IPS-20b (cell line): ENCODE results near the gene ETV6.

Experiments used
- H3K27ac ChIP-seq: one replicate; pipeline ENCODE4 v1.5.1; 2013; ENCODE audit warnings: low read length
- H3K27me3 ChIP-seq: 2 replicates; pipeline ENCODE4 v1.6.1; 2013; ENCODE audit warnings: mild to moderate bottlenecking, low read length, inconsistent platforms; ENCODE audit not compliant: insufficient read depth
- H3K36me3 ChIP-seq: 2 replicates; pipeline ENCODE4 v1.6.1; 2013; ENCODE audit warnings: low read depth, mild to moderate bottlenecking, inconsistent platforms, low read length, moderate library complexity; ENCODE audit not compliant: insufficient read depth
- H3K4me1 ChIP-seq: 2 replicates; pipeline ENCODE4 v1.6.1; 2013; ENCODE audit warnings: mild to moderate bottlenecking, control low read depth, inconsistent platforms, low read length, moderate library complexity; ENCODE audit not compliant: insufficient read depth
- H3K4me3 ChIP-seq: 2 replicates; pipeline ENCODE4 v1.5.1; 2013; ENCODE audit warnings: mild to moderate bottlenecking, low read length, inconsistent platforms
- H3K9ac ChIP-seq: 2 replicates; pipeline ENCODE4 v1.6.1; 2013; ENCODE audit warnings: low read depth, mild to moderate bottlenecking, inconsistent platforms, low read length, moderate library complexity
- H3K9me3 ChIP-seq: 2 replicates; pipeline ENCODE4 v1.6.1; 2013; ENCODE audit warnings: mild to moderate bottlenecking, low read depth, low read length, inconsistent platforms; ENCODE audit not compliant: insufficient read depth

The ETV6 gene

DNA sequence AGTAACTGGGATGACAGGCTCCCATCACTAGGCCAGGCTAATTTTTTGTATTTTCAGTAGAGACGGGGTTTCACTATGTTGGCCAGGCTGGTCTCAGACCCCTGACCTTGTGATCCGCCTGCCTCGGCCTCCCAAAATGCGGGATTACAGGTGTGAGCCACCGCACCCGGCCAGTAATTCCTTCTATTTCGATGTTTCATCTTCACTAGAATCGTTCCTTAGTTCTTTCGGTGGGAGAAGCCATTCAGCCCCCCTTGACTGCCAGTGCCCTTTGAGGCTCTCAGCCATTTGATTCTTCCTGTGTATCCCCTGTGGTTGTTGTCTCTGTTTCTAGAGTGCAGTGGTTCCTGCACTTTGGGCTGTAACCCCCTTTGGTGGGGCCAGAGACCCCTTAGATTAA is 174.1 kb downstream of the ETV6 start:
- H3K4me1 ChIP-seq, result peaks cover 34% of the 10 kb centered on the region
- H3K36me3 ChIP-seq, result no peaks in the 10 kb centered on the region

DNA sequence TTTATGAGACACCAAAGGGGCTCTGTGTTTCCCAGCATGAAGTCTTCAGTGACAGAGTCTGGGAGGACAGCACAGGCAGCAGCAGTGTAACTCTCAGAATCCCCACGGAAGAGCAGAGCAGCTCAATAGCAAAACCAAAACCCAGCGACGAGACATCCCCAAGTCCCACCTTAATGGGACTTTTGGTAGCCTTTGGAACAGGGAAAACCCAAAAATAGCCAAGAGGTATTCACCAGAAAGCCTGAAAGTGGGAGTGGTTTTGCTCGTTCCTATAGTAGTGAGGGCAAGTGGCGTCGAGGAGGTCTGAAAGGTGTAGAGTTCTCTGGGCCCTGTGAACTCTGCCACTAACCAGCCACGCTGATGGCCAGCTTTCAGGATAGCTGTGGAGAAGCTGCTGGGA is 174.6 kb downstream of the ETV6 start:
- Histone ChIP-seq H3K27ac (peak overlapping the region; percentile 58), H3K4me3 (no peak overlapping the region), H3K36me3 (no peaks in the 10 kb centered on the region), H3K27me3 (no peaks in the 10 kb centered on the region), H3K4me1 (peaks cover 37% of the 10 kb centered on the region), H3K9me3 (no peaks in the 10 kb centered on the region), H3K9ac (no peak overlapping the region)

More for the DNA sequence above, 174.1 kb downstream of the ETV6 start:
- H3K27me3 ChIP-seq, result no peaks in the 10 kb centered on the region
- H3K27ac ChIP-seq, result peak overlapping the region; percentile 58
- H3K9me3 ChIP-seq, result no peaks in the 10 kb centered on the region
- no peak overlapping the region for H3K4me3 ChIP-seq
- no peak overlapping the region for H3K9ac ChIP-seq

DNA sequence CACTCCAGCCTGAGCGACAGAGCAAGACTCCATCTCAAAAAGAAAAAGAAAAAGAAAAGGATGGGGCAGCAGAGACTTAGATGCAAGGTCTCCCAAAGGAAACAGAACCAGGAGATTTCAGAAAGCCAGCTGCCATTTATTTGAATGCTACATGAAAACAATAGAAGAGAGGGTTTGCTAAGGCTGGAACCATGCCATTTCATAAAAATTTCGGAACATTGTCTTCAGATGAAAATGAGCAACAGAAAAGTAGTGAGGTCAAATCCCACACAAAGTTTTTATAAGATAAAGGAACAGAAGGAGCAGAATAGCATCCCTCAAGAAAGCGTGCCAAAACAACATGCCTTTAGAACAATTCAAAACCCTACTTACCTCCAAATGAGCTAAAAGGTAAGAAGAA is 175.3 kb downstream of the ETV6 start:
- Histone ChIP-seq H3K36me3 (no peaks in the 10 kb centered on the region), H3K27ac (no peak overlapping the region), H3K27me3 (no peaks in the 10 kb centered on the region)

DNA sequence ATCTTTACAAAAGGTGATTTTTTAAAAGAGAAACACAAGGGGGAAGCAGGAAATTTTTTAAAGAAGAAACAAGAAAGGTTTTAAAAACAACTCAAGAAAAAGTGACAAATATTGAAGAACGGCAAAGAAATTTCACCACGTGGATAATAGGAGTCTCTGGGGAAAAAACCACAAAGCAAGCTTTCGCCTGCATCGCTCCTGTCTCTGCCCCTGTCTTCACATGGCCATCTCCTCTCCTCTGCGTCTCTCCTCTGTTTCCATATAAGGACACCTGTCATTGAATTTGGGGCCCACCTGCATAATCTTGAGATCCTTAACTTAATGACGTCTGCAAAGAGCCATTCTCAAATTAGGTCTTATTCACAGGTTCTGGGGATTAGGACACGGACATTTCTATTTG is 175.8 kb downstream of the ETV6 start:
- no peaks in the 10 kb centered on the region for H3K9me3 ChIP-seq
- peak overlapping the region; percentile 55; the same call in 1 of the 2 replicates for H3K9ac ChIP-seq
- no peaks in the 10 kb centered on the region for H3K36me3 ChIP-seq
- peaks cover 37% of the 10 kb centered on the region for H3K4me1 ChIP-seq
- H3K27me3 ChIP-seq, result no peaks in the 10 kb centered on the region
- H3K27ac ChIP-seq, result no peak overlapping the region
- no peak overlapping the region for H3K4me3 ChIP-seq

More for the DNA sequence above, 175.3 kb downstream of the ETV6 start:
- peak overlapping the region; percentile 55; the same call in 1 of the 2 replicates for H3K9ac ChIP-seq
- H3K4me1 ChIP-seq, result peaks cover 37% of the 10 kb centered on the region
- no peak overlapping the region for H3K4me3 ChIP-seq
- H3K9me3 ChIP-seq, result no peaks in the 10 kb centered on the region

DNA sequence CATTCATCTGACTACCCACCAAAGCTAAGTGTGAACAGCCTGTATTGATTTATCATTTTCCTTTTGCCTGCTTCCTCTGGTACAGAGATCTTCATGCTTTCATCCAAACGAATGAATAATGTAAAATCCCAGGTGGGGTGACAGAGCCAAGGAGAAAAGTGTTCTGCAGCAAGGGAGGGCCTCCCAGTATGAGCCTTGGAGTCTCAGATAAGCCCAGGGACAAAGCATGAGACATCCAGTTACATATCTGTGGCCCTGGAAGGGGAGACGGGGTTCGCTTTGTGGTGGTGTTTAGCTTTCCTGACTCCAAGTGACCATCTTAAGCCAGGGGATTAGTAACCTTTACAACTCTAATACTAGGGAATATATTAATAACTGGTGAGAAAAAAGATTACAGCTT is 177.1 kb downstream of the ETV6 start:
- Histone ChIP-seq H3K27me3 (no peaks in the 10 kb centered on the region), H3K4me3 (no peak overlapping the region), H3K9me3 (no peaks in the 10 kb centered on the region), H3K4me1 (peaks cover 37% of the 10 kb centered on the region), H3K36me3 (no peaks in the 10 kb centered on the region), H3K27ac (peak overlapping the region; percentile 18), H3K9ac (peak overlapping the region; percentile 64; the same call in 1 of the 2 replicates)

DNA sequence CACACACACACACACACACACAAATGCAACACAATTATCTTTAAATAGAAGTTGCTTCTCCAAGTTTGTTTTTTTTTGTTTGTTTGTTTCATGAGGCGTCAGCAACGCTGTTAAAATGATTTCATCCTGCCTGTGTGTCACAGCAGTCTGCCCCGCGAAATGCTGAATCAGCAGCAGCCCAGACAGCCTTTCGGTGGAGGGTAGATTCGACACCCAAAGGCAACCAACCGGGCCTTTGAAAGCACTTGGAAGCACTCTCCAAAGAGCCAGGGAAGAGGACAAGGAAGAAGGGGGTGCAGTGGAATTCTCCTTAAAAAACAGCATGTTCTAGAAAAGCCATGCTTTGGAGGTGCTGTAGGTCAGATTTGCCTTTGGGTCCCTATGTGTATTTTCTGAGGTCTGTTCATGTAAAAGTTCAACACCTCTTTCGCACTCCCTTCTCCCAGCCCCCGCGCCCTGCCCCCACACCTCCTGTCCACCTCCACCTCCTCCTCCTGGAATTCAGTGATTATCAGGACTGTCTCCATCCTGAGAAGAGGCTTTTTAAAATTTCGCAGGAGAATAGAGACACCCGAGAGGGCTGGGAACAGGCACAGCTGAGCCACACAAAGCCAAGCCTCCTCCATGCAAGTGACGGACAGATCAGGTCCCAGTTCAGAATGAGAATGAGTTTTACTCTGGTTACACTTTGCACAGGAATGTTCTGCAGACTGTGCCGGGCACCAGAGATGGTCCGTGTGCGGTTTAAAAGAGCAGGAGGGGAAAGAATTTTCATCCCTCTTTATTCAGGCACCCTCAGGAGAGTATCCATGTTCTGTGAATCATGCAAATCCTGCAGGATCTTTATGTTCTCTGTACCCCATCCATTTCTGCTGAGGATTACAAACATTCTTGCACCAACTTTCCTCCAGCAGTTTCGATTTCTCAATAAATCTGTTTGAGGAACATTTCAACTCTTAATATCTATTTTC is 177.9 kb downstream of the ETV6 start:
- H3K4me3 ChIP-seq, result peak overlapping the region; percentile 39; the same call in 1 of the 2 replicates
- peak overlapping the region; percentile 64; the same call in 1 of the 2 replicates for H3K9ac ChIP-seq
- H3K4me1 ChIP-seq, result peaks cover 32% of the 10 kb centered on the region
- peak overlapping the region; percentile 86 for H3K27ac ChIP-seq
- no peaks in the 10 kb centered on the region for H3K9me3 ChIP-seq
- no peaks in the 10 kb centered on the region for H3K36me3 ChIP-seq
- H3K27me3 ChIP-seq, result no peaks in the 10 kb centered on the region

DNA sequence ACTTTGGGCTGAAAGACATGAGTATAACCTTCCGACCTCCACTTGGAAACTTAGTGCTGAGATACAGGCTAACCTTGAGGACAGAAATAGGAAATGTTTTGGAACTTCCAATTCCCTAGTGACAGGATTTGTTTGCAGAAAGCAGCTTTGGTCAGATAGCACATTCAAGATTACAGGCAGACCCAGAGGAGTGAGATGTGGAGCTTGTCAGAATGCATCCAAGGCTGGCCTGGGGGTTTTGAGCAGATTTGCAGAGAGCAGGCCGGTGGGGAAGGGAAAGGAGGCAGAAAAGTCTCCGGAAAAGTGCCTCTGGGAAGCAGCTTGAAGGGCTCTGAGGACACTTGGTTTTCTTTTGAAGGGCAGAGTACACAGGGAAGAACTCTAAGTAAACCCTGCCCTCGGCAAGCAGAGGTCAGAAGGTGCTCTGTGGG is 180.3 kb downstream of the ETV6 start:
- Histone ChIP-seq H3K27me3 (no peaks in the 10 kb centered on the region), H3K9me3 (no peaks in the 10 kb centered on the region), H3K4me1 (peaks cover 27% of the 10 kb centered on the region), H3K27ac (peak overlapping the region; percentile 6), H3K36me3 (no peaks in the 10 kb centered on the region), H3K4me3 (no peak overlapping the region), H3K9ac (no peak overlapping the region)

DNA sequence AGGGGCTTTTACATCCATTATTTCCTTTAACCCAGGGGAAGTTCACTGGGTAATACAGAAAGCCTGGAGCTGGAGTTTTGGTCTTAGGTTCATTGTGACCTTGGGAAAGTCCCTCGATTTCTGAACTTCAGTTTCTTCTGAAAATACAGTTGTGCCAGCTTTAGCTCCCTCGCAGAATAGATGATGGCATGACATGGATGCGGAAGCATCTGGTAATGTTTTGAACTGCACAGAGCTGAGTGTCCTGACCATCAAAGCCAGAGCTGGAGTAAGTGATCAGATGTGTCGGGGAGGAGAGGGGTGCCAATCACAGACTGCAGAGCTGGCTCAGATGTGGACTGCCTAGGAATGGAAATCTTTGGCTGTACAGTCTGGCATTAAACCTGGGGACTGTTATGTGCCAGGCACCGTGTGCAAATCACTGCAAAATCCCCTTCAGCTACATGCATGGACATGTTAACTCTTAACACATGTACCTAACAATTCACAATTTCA is 180.9 kb downstream of the ETV6 start:
- no peak overlapping the region for H3K9ac ChIP-seq
- H3K4me3 ChIP-seq, result no peak overlapping the region
- H3K27ac ChIP-seq, result no peak overlapping the region
- H3K4me1 ChIP-seq, result peaks cover 24% of the 10 kb centered on the region
- H3K27me3 ChIP-seq, result no peaks in the 10 kb centered on the region
- H3K36me3 ChIP-seq, result no peaks in the 10 kb centered on the region
- H3K9me3 ChIP-seq, result no peaks in the 10 kb centered on the region

DNA sequence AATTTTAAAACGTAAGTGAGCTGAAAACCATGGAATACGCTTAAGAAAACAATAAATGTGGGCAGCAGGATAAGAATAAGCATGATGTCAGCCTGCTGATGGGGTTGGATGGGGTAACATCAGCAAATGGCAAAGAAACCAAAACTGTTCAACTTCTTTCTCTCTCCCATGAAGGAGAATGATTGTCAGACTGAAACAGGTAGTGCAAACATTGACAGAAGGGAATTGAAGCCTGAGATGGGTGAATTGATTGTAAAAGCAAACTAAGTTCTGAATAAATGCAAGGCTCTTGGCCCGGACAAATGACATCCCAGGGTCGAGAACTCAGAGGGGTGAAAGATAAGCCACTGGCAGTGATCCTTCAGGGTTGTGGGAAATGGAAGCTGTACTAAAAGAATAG is 182.6 kb downstream of the ETV6 start:
- Histone ChIP-seq H3K27me3 (no peaks in the 10 kb centered on the region), H3K4me3 (no peak overlapping the region), H3K4me1 (peaks cover 17% of the 10 kb centered on the region), H3K36me3 (no peaks in the 10 kb centered on the region), H3K9me3 (no peaks in the 10 kb centered on the region), H3K9ac (no peak overlapping the region), H3K27ac (no peak overlapping the region)

DNA sequence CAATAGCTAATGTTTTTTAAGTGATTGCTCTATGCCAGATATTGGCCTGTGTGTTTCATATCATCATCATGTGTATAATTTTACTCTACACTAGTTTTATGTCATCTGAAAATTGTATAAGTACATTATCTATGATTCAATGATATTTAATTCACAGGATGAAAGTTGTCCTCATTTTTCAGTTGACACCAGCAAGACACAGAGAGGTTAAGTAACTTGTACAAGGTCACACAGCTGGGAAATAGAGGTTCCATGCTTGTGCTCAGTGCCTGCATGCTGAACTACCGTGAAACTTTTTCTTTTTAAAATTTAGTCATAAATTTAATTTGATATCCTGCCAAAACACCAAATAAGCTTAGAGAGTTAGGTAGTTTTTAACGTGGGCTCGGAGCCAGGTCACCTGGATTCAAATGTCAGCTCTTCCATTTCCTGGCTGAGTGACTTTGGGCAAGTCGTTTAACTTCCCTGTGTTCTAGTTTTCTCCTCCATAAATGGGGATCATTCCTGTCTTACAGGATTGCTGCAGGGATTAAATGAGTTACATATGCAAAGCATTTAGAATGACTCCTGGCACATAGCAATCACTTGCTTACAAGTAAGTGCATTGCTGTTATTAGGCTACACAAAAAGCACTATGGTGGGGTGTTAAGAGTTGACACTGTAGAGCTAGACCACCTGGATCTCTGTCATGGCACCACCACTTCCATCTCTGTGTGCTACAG is 183.9 kb downstream of the ETV6 start:
- peaks cover 5% of the 10 kb centered on the region; the same call in 1 of the 2 replicates for H3K4me1 ChIP-seq
- H3K9ac ChIP-seq, result no peak overlapping the region
- no peak overlapping the region for H3K27ac ChIP-seq
- H3K4me3 ChIP-seq, result no peak overlapping the region
- no peaks in the 10 kb centered on the region for H3K9me3 ChIP-seq
- no peaks in the 10 kb centered on the region for H3K36me3 ChIP-seq
- no peaks in the 10 kb centered on the region for H3K27me3 ChIP-seq

DNA sequence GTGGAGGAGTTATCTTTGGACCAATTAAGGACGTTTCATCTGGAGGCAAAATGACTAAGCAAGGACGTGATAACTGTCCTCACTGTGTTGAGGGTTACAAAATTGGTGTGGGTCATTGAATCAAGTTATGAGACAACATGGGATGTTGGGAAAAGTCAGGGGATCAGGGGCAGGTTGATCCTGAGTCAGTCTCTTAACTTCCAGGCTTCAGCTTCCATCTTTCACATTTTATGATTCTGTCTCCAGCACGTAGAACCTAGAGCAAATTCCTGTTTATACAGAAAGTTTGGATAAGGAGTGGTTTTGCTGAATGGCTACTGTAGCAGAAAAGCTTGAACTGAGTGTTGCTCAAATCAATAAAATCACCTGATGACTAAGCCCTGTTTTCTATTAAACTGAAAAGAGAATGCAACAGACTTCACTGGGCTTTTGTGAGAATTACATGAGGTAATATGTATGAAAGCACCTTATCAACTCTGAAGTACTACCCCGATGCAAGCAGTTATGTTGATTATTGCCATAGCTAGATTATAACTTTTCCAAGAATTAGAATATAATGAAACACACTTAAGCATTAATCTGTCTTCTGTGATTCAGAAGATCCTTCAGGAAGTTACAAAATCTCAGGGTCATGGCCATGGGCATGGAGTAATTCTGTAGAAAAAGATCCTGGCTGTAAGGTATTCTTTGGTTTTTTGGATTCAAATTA is 184.8 kb downstream of the ETV6 start:
- no peaks in the 10 kb centered on the region; the same call in 1 of the 2 replicates for H3K4me1 ChIP-seq
- H3K9me3 ChIP-seq, result no peaks in the 10 kb centered on the region
- no peak overlapping the region for H3K4me3 ChIP-seq
- H3K27ac ChIP-seq, result no peak overlapping the region
- no peak overlapping the region for H3K9ac ChIP-seq
- H3K27me3 ChIP-seq, result no peaks in the 10 kb centered on the region
- no peaks in the 10 kb centered on the region for H3K36me3 ChIP-seq
